GM21360 (cell line): ENCODE data around the gene IFNA16.
"Not testable (repeated sequence)": the region's sequence is repeated elsewhere in the genome, so short reads cannot be mapped to it uniquely, and the experiment has no call there.

Experiments
- ATAC-seq: cut with Tn5 transposase; IDR thresholded peaks from one replicate; pipeline ENCODE4 v1.9.1; 2021; ENCODE audit warnings: mild to moderate bottlenecking, moderate library complexity; ENCODE audit not compliant: unreplicated experiment

The IFNA16 gene

GRCh38 chr9:21217211-21217610 is at the start of gene IFNA16:
TSS of gene IFNA16 (minus strand) at chr9:21217311. CDS start at chr9:21217305, 6 bp downstream.
- ATAC-seq: not testable (repeated sequence)

- ATAC-seq: no peak
These were observed 48.5 kb upstream of the IFNA16 start for GRCh38 chr9:21265421-21266189.

- no peak for ATAC-seq
These were observed 38.6 kb upstream of the IFNA16 start for GRCh38 chr9:21255538-21256212.

- ATAC-seq: peak; percentile 59
These were observed 35.8 kb upstream of the IFNA16 start for GRCh38 chr9:21252721-21253547.

GRCh38 chr9:21251638-21252037 is 34.5 kb upstream of the IFNA16 start:
- no peak for ATAC-seq

- ATAC-seq: no peak
These were observed 34.1 kb upstream of the IFNA16 start for GRCh38 chr9:21251190-21251589.

GRCh38 chr9:21244836-21245235 is 27.7 kb upstream of the IFNA16 start:
- ATAC-seq: no peak

- no peak for ATAC-seq
These were observed 22.8 kb upstream of the IFNA16 start, which contains the start of gene IFNA14 for GRCh38 chr9:21239911-21240310. TSS of gene IFNA14 (minus strand) at chr9:21240005. CDS start at chr9:21239935, 70 bp downstream.

GRCh38 chr9:21236360-21236714 is 19.2 kb upstream of the IFNA16 start:
- not testable (repeated sequence) for ATAC-seq

- peak; percentile 87 for ATAC-seq
These were observed 18.6 kb upstream of the IFNA16 start for GRCh38 chr9:21235468-21236359.

- no peak for ATAC-seq
These were observed 17.1 kb upstream of the IFNA16 start for GRCh38 chr9:21234153-21234687.

- ATAC-seq: no peak
These were observed 16.1 kb upstream of the IFNA16 start for GRCh38 chr9:21233258-21233657.

- ATAC-seq: no peak
These were observed 11.0 kb upstream of the IFNA16 start, which contains the start of gene IFNA17 for GRCh38 chr9:21228122-21228521. TSS of gene IFNA17 (minus strand) at chr9:21228222. CDS start at chr9:21228173, 49 bp downstream.

GRCh38 chr9:21213411-21214326 is 3.4 kb downstream of the IFNA16 start:
- peak; percentile 76 for ATAC-seq

GRCh38 chr9:21212160-21212559 is 5.0 kb downstream of the IFNA16 start:
- not testable (repeated sequence) for ATAC-seq

- ATAC-seq: not testable (repeated sequence)
These were observed 6.3 kb downstream of the IFNA16 start for GRCh38 chr9:21210782-21211181.

- no peak for ATAC-seq
These were observed 6.8 kb downstream of the IFNA16 start for GRCh38 chr9:21210311-21210710.

- not testable (repeated sequence) for ATAC-seq
These were observed 10.1 kb downstream of the IFNA16 start, which contains the start of gene IFNA10 for GRCh38 chr9:21207043-21207442. TSS of gene IFNA10 (minus strand) at chr9:21207143. CDS start at chr9:21207097, 46 bp downstream.

- no peak for ATAC-seq
These were observed 11.9 kb downstream of the IFNA16 start for GRCh38 chr9:21205204-21205603.
